Urinary bladder (tissue), 4 donors: ENCODE measurements around the gene CCS. TPM values are rescaled to one million over a fixed set of nuclear protein-coding genes. Genes with fewer than 3 reads are reported as not detected.
A peak's percentile ranks its signal among the peaks of the same experiment; 100 is the strongest.
"Not testable (repeated sequence)": the region's sequence is repeated elsewhere in the genome, so short reads cannot be mapped to it uniquely, and the experiment has no call there.

Experiments
- DNase-seq: peaks from one replicate; pipeline ENCODE4 v3.0.0-alpha.2; 2015; ENCODE audit errors: extremely low spot score
- H3K27ac ChIP-seq: one replicate; pipeline ENCODE4 v1.5.1; 2013; ENCODE audit warnings: low read depth, mild to moderate bottlenecking, moderate library complexity
- H3K36me3 ChIP-seq: one replicate; pipeline ENCODE4 v1.6.1; 2013; ENCODE audit warnings: mild to moderate bottlenecking, moderate library complexity; ENCODE audit not compliant: insufficient read depth
- H3K4me1 ChIP-seq: one replicate; pipeline ENCODE4 v1.6.1; 2013; ENCODE audit warnings: mild to moderate bottlenecking, moderate library complexity; ENCODE audit not compliant: insufficient read depth
- H3K4me3 ChIP-seq: one replicate; pipeline ENCODE4 v1.5.1; 2013; ENCODE audit warnings: low read depth, low read length
- WGBS: extraction: QIAGEN DNeasy Blood & Tissue Kit; methylation state at CpG from one replicate; pipeline ENCODE4 v1.1.7; 2013; 5-methylcytosine and 5-hydroxymethylcytosine counted together
- polyA plus RNA-seq: library from polyadenylated mRNA; stranded (reverse); fragments of 200-250 nt; gene quantifications from one replicate; pipeline ENCODE4 v1.2.3, GENCODE V29; 2013
- total RNA-seq: library from RNA; depleted of rRNA; stranded (reverse); fragments of >200 nt; gene quantifications from one replicate; pipeline ENCODE4 v1.2.3, GENCODE V29; 2014
- donor health status: healthy with polysubstance abuse.
- donor health status: healthy.

Gene CCS, protein sequence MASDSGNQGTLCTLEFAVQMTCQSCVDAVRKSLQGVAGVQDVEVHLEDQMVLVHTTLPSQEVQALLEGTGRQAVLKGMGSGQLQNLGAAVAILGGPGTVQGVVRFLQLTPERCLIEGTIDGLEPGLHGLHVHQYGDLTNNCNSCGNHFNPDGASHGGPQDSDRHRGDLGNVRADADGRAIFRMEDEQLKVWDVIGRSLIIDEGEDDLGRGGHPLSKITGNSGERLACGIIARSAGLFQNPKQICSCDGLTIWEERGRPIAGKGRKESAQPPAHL
- total RNA-seq: 31.7 TPM
- polyA plus RNA-seq: 64.7 TPM

DNA sequence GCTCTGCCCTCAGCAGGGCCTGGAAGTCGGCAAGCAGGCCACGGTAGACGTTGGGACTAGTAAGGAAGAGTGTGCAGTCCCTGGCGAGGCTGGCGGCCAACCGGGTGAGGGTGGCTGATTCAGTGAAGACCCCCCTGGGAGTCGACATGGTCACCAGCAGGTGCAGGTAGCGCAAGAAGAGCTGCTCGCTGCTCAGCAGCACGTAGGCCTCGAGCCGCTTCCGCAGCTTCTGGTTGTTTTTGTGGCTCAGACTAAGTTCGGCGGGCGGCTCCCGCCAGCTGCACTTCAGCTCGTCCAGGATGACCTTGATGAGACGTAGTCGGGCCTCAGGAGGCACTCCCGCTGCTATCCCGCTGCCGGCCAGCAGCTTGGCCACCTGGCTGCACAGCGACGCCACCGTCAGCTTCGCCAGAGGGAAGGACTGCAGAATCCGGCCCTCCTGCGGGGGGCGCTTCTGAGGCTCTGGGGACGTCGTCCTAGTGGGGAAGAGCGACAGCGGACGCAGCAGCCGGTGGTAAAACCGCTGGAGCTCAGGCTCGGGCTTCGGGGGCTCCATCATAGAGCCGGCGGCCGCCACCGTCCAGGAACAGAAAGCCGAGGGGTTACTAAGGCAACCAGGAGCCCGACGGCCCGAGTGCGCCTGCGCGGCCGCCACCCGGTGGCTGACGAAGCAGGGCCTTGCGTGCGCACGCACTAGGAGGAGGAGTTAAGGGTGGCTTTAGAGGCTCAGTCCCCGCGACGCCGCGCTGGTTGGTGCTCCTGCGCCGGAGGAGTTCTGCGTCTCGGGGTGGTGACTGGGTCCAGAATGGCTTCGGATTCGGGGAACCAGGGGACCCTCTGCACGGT lies at the start of gene CCS, which contains the start of gene CCDC87:
CCS (plus strand) TSS at position 729 of the 846 bp plus-strand sequence; CDS start at position 806, 77 bp downstream.
CCDC87 (minus strand) TSS at position 607 of the 846 bp plus-strand sequence; CDS start at position 559, 48 bp downstream.
- peak within 1 kb of the TSS; percentile 65 for H3K4me3 ChIP-seq
- DNase-seq: peak; percentile 83
- peak within 1 kb of the TSS; percentile 89 for H3K27ac ChIP-seq
- H3K4me1 ChIP-seq: no peaks in the 10 kb centered on the region
- no peaks in the 10 kb centered on the region for H3K36me3 ChIP-seq
- 15% methylated on average over 68 of the region's 68 CpGs for WGBS

DNA sequence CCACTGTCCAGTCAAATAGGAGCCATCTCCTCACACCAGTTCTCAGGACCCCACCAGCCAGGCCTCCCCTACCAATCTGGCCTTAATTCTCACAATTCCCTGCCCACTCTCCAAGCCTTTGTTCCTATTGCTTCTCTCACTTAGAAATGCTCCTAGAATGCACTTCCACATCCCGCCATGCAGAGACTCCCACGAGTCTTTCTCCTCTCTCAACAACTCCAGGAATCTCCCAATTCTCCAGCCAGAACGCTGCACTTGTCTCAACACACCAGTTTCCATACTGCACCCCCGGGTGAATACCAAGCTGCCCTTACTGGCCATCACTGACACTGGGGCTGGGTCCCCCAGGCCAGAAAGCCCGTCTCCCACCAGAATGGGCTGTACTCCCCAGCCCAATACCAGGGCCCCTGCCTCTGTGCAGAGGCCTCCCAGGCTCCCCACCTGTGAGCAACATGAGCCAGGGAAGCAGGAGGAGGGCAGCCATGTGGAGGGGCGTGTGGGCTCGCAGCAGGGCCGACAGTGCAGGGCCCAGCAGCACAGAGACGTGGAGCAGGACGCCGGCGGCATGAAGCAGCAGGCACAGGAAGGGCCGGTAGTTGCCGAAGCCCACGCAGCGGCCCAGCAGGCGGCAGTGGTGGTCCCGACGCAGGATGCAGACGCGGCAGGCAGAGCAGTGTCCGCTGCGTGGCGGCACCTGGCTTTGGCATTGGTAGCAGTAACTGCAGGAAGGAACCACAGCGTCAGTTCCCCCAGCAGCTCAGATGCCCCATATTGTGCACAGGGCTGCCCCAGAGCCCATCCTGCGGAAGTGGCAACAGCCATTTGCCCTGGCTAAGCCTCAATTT lies 49.5 kb upstream of the CCS start:
- no peak overlapping the region for H3K4me3 ChIP-seq
- peak; percentile 7 for DNase-seq

DNA sequence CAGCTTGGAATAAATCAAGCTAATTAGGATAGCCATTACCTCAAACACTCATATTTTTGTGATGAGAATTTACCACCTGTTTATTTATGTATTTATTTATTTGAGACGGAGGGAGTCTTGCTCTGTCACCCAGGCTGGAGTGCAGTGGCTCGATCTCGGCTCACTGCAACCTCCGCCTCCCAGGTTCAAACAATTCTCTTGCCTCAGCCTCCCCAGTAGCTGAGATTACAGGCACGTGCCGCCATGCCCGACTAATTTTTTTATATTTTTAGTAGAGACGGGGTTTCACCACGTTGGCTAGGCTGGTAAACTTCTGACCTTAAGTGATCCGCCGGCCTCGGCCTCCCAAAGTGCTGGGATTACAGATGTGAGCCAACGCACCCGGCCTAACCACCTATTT lies 48.0 kb upstream of the CCS start:
- not testable (repeated sequence) for H3K36me3 ChIP-seq, H3K4me3 ChIP-seq, H3K4me1 ChIP-seq, H3K27ac ChIP-seq, DNase-seq
- WGBS: 79% methylated on average over 14 of the region's 14 CpGs

More for the DNA sequence above, 49.5 kb upstream of the CCS start:
- WGBS: 26% methylated on average over 26 of the region's 26 CpGs
- Histone ChIP-seq H3K4me1 (no peaks in the 10 kb centered on the region), H3K27ac (no peak overlapping the region), H3K36me3 (peaks cover 3% of the 10 kb centered on the region)

DNA sequence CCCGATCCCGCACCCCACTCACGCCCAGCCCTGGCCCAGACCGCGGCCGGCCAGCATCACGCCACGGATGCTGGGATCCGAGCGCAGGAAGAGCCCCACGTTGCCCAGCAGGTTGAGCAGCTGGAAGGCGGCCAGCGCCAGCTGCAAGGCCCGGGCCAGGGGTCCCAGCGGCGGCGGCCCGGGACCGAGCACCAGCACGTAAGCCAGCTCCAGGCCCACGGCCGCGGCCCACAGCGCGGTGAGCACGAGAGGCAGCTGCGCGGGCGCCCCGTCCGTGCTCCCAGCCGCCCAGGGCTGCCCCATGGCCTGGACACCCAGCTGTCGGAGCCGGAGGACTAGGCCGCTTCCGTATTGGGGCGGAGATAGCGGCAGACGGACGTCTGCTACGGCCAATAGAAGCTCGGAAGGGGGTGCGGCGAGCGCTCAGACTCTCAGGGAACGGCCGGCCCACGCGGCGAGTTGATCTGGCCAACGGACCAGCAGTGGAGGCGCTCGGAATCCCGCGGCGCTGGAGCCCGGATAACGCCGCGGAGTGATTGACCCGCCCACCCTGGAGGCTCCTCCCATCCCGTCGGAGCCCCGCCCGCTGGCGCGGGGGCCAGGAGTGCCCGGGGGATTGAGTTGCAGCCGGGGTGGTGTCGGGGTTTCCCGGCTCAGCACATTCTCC lies 47.2 kb upstream of the CCS start, which contains the start of gene ZDHHC24:
ZDHHC24 (minus strand) TSS at position 348 of the 667 bp plus-strand sequence; CDS start at position 303, 45 bp downstream.
- DNase-seq: peak; percentile 78
- no peaks in the 10 kb centered on the region for H3K4me1 ChIP-seq
- peak within 1 kb of the TSS; percentile 86 for H3K4me3 ChIP-seq
- H3K27ac ChIP-seq: no peak within 1 kb of the TSS
- H3K36me3 ChIP-seq: peaks cover 3% of the 10 kb centered on the region
- WGBS: under 1% methylated on average over 71 of the region's 71 CpGs

DNA sequence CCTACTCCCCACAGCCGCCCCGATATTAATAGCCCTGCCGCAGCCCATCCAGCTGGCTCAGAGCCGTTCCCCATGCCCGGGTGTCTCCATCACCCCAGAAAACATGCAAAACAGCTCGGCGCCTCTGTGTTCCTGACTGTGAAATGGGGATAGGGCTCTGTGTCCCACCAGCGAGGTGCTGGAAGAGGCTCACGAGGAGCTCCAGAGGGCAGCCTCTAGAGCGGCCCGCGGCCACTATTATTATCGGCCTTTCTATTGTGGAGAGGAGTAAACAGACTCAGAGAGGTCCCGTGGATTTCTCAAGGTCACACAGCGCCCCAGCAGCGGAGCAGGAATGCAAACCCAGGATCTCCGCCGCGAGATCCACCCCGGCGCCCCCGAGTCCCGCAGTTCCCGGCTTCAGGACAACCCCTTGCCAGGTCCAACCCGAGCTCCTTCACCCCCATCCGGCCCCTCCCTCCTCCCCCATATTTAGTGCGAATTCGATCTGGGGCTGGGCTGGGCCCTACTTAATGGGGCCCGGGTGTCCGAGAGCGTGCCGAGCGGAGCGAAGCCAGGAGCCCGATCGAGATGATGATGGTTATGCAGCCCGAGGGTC lies 46.5 kb upstream of the CCS start, which contains the start of gene ACTN3:
ACTN3 (plus strand) TSS at position 536 of the 598 bp plus-strand sequence; CDS start at position 571, 35 bp downstream.
- no peaks in the 10 kb centered on the region for H3K4me1 ChIP-seq
- WGBS: 1% methylated on average over 37 of the region's 37 CpGs
- H3K27ac ChIP-seq: no peak within 1 kb of the TSS
- H3K36me3 ChIP-seq: peaks cover 3% of the 10 kb centered on the region
- no peak for DNase-seq
- peak within 1 kb of the TSS; percentile 86 for H3K4me3 ChIP-seq

DNA sequence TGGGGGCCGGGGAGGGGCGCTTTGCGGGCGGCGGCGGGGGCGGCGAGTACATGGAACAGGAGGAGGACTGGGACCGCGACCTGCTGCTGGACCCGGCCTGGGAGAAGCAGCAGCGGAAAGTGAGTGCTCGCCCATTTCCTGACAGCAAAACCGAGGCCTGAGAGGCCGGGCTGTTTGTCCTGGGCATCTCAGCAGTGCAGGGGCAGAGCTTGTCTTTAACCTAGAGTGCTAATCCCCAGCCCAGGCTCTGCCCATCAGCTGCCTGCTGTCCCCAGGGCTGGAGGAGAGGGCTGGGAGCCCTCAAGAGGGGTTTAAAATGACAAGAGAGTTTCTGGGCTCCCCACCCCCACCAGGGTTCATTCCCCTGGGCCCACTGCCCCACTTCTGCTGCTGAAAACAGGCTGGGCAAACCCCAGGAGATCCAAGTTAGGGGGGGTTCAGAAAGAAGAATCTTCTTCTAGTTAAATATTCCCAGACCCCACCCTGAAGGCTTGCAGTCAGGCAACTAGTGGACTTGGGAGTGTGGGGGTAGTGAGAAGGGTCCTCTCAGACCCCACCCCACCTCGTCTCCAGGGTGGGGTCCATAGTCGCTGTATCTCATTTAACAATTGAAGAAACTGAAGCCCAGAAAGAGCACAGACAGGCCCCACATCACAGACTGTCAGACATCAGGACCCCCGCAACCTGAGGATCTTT lies 45.9 kb upstream of the CCS start:
- Histone ChIP-seq H3K4me3 (no peak overlapping the region), H3K27ac (no peak overlapping the region), H3K36me3 (peaks cover 3% of the 10 kb centered on the region), H3K4me1 (no peaks in the 10 kb centered on the region)
- WGBS: 25% methylated on average over 18 of the region's 18 CpGs
- DNase-seq: no peak

DNA sequence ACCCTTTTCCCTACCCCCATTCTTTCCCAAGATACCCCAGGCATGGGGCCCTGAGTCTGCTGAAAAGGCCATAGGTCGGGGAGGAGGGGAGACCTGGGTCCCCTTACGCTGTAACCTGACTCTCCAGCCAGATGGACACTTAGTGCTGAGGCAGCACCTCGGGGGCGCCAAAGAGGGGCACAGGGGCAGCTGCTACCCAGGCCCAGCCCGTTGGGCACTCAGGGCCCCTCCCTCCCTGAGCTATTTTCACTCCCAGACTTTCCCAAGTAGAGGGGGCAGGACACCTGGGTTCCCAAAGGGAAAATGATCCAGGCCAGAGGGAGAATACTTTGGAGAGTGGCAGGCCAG lies 45.3 kb upstream of the CCS start:
- H3K27ac ChIP-seq: no peak overlapping the region
- DNase-seq: no peak

DNA sequence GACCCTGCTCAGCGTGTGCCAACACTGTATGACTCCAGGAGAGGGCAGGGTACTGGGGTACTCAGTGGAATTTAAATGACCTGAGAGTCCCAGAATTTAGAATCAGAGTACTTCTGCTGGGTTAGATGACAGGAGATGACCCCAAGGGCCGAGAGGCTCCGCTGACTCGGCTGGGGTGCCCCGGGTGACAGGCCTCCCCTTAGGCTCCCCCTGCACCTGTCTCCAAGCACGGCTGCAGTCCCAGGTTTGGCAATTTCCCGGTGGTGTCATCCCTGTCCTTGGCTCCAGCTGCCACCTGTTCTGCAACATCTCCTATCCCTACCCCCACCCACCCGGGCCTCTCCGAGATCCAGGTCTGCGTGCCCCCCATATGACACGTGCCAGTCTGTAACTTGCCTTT lies 44.9 kb upstream of the CCS start:
- Histone ChIP-seq H3K4me1 (no peaks in the 10 kb centered on the region), H3K4me3 (no peak overlapping the region), H3K27ac (no peak overlapping the region), H3K36me3 (peaks cover 3% of the 10 kb centered on the region)
- 43% methylated on average over 11 of the region's 11 CpGs for WGBS
- DNase-seq: no peak

More for the DNA sequence above, 45.3 kb upstream of the CCS start:
- Histone ChIP-seq H3K4me3 (no peak overlapping the region), H3K4me1 (no peaks in the 10 kb centered on the region), H3K36me3 (peaks cover 3% of the 10 kb centered on the region)
- 39% methylated on average over 5 of the region's 5 CpGs for WGBS

DNA sequence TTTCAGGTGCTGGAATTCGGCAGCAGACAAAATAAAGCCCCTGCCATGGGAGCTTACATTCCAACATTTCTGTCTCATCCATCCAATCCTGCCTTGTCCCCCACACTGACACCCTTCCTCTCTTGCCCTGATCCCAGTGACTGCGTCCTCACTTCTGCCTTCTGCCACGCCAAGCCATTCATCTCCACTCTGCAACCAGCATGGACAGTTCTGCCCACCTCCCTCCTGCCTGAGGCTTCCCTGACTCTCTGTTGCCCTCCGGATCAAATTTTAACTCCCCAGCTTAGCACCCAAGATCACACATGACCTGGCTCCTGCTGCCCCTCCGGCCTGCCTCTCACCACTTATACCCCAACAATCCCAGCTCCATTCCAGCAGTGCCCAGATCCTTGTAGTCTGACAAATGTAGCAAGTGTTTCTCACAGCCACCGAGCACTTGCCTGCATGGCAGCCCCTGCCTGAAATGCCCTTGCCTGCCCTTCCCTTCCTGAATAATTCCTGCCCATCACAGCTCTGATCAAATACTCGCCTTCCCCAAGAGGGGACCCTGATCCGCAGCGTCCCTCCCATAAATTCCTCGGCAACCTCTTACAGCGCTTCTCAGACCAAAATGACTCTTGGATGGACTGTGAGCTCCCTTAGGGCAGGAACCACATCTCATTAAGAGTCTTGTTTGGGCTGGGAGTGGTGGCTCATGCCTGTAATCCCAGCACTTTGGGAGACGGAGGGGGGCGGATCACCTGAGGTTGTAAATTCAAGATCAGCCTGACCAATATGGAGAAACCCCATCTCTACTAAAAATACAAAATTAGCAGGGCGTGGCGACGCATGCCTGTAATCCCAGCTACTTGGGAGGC lies 44.0 kb upstream of the CCS start:
- WGBS: 51% methylated on average over 16 of the region's 16 CpGs
- no peak overlapping the region for H3K27ac ChIP-seq

DNA sequence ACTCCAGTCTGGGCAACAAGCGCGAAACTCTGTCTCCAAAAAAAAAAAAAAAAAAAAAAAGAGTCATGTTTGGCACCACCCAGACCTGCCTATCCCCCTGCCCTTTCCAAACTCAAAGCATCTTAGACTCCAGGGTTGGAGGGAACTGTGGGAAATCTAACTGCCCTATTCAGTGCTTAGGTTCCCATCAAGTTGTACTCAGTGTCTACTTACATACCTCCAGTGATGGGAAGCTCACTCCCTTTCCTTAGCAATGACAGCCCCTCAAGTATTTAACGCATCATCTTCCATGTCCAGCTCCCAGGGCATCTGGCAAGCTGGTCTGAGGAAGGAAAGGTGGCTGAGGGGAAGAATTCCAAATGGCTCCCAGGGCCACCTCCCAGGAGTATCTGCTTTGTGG lies 43.3 kb upstream of the CCS start:
- Histone ChIP-seq H3K36me3 (no peaks in the 10 kb centered on the region), H3K27ac (no peak overlapping the region), H3K4me3 (no peak overlapping the region), H3K4me1 (no peaks in the 10 kb centered on the region)
- WGBS: 92% methylated on average over 3 of the region's 3 CpGs
- DNase-seq: no peak

More for the DNA sequence above, 44.0 kb upstream of the CCS start:
- Histone ChIP-seq H3K36me3 (no peaks in the 10 kb centered on the region), H3K4me1 (no peaks in the 10 kb centered on the region), H3K4me3 (no peak overlapping the region)
- no peak for DNase-seq

DNA sequence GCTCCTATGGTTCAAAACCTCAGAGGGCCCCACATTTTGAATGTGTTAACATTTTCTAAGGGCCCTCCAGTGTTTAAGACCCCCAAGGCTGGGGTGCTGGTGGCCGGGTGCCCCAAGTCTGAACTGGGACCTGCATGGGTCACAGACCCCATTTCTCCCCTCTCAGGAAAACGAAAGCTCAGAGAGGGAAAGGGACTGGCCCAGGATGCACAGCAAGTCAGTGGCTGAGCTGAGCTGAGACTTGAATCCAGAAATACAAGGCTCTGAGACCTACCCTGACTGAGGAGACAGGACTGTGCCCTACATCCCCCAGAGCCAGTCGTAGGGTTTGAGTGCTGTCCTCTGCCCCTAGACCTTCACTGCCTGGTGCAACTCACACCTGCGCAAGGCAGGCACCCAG lies 42.1 kb upstream of the CCS start:
- DNase-seq: no peak
- WGBS: 83% methylated on average over 4 of the region's 4 CpGs
- Histone ChIP-seq H3K4me3 (no peak overlapping the region), H3K36me3 (no peaks in the 10 kb centered on the region), H3K4me1 (no peaks in the 10 kb centered on the region), H3K27ac (no peak overlapping the region)
